GM06990 (cell line): ENCODE results near the gene VTI1A.
"Not testable (repeated sequence)": the region's sequence is repeated elsewhere in the genome, so short reads cannot be mapped to it uniquely, and the experiment has no call there.

Experiments
- DNase-seq: peaks from one replicate; pipeline ENCODE4 v3.0.0-alpha.2; 2011; ENCODE audit not compliant: insufficient read length; ENCODE audit errors: extremely low read depth
- H3K27me3 ChIP-seq: replicated peaks from 2 replicates; pipeline ENCODE4 v1.6.0; 2011; ENCODE audit warnings: low read length; ENCODE audit not compliant: control insufficient read depth, insufficient read depth
- H3K36me3 ChIP-seq: 2 replicates; pipeline ENCODE4 v1.5.1; 2011; ENCODE audit warnings: low read length; ENCODE audit not compliant: control insufficient read depth, insufficient read depth
- H3K4me3 ChIP-seq: replicated peaks from 2 replicates; pipeline ENCODE4 v1.5.1; 2011; ENCODE audit warnings: low read depth, mild to moderate bottlenecking, control low read depth, low read length
- CTCF ChIP-seq: IDR thresholded peaks from 2 replicates; pipeline ENCODE4 v1.5.1; 2011; ENCODE audit warnings: low read length, control low read depth, mild to moderate bottlenecking, inconsistent platforms; ENCODE audit not compliant: insufficient read depth, poor library complexity, severe bottlenecking

Gene VTI1A

GRCh38 chr10:112456533-112456932, 9.5 kb downstream of the VTI1A start:
- TF ChIP-seq CTCF = peak; percentile 44

GRCh38 chr10:112460366-112460765, 13.4 kb downstream of the VTI1A start:
- no peak for DNase-seq
- Histone ChIP-seq H3K36me3 (peaks cover 2% of the 10 kb centered on the region), H3K4me3 (no peak overlapping the region), H3K27me3 (no peaks in the 10 kb centered on the region)
- no peak for TF ChIP-seq CTCF

More at GRCh38 chr10:112456533-112456932, 9.5 kb downstream of the VTI1A start:
- Histone ChIP-seq H3K36me3 (no peaks in the 10 kb centered on the region), H3K27me3 (no peaks in the 10 kb centered on the region), H3K4me3 (no peak overlapping the region)
- no peak for DNase-seq

- Histone ChIP-seq H3K27me3 (no peaks in the 10 kb centered on the region), H3K36me3 (peaks cover 2% of the 10 kb centered on the region), H3K4me3 (no peak overlapping the region)
- DNase-seq = no peak
- no peak for TF ChIP-seq CTCF
Observed at GRCh38 chr10:112461029-112461887, 14.2 kb downstream of the VTI1A start.

GRCh38 chr10:112464074-112464473, 17.1 kb downstream of the VTI1A start:
- H3K4me3 ChIP-seq, DNase-seq, H3K36me3 ChIP-seq, H3K27me3 ChIP-seq: not testable (repeated sequence)

- Histone ChIP-seq H3K4me3 (no peak overlapping the region), H3K36me3 (peaks cover 2% of the 10 kb centered on the region), H3K27me3 (no peaks in the 10 kb centered on the region)
- DNase-seq = no peak
- no peak for TF ChIP-seq CTCF
Observed at GRCh38 chr10:112465299-112465883, 18.4 kb downstream of the VTI1A start.

- DNase-seq = no peak
- H3K4me3 ChIP-seq = no peak overlapping the region
- H3K36me3 ChIP-seq = peaks cover 2% of the 10 kb centered on the region
- H3K27me3 ChIP-seq = no peaks in the 10 kb centered on the region
- TF ChIP-seq CTCF = no peak
Observed at GRCh38 chr10:112466802-112467201, 19.8 kb downstream of the VTI1A start.
